Measurements from ENCODE around the gene EMD.

DNA sequence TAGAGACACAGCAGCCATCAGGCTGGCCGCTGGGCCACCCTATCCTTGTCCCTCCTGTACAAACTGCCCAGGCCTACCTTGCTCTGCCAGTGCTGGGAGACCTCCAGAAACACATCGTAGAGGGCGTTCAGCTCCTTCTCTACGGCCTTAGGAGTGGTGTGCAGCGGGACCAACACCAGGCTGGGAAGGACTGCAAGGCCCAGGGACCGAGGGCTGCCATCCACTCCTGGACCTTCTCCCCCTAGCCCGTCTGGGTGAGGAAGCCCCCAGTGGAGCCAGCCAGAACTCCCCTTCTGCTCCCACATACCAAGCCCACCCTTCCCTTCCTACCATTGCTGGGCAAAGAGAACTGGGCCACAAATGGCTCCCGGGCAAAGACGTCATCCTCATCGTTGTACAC, 24.1 kb downstream of the EMD start:
- TF ChIP-seq, protein P1, sequence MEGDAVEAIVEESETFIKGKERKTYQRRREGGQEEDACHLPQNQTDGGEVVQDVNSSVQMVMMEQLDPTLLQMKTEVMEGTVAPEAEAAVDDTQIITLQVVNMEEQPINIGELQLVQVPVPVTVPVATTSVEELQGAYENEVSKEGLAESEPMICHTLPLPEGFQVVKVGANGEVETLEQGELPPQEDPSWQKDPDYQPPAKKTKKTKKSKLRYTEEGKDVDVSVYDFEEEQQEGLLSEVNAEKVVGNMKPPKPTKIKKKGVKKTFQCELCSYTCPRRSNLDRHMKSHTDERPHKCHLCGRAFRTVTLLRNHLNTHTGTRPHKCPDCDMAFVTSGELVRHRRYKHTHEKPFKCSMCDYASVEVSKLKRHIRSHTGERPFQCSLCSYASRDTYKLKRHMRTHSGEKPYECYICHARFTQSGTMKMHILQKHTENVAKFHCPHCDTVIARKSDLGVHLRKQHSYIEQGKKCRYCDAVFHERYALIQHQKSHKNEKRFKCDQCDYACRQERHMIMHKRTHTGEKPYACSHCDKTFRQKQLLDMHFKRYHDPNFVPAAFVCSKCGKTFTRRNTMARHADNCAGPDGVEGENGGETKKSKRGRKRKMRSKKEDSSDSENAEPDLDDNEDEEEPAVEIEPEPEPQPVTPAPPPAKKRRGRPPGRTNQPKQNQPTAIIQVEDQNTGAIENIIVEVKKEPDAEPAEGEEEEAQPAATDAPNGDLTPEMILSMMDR (optimal IDR thresholded peaks at IDR 0.05 in 1 of 3, IDR thresholded peaks at IDR 0.05 in 1 of 3, conservative IDR thresholded peaks at IDR 0.05 in 1 of 3; ENCODE audit: extremely low read depth in 1 of 3, insufficient read depth in 2 of 3, low read length in 3 of 3), result no peak
- TF ChIP-seq EZH2 (IDR thresholded peaks at IDR 0.05; ENCODE audit: low read length), result no peak

Measured in keratinocyte (primary cell).